ENCODE measurements around the gene SLC46A2. TPM values are rescaled to one million over a fixed set of nuclear protein-coding genes. Genes with fewer than 3 reads are reported as not detected.

The SLC46A2 gene
- total and polyA plus RNA-seq, 5 donors from 2014 or later: 0.11 TPM; not detected in 4

GRCh38 chr9:112848316-112849151, 42.1 kb downstream of the SLC46A2 start:
- no peak for ATAC-seq (ENCODE audit: low read depth in 2 of 2)
- Mint-ChIP-seq H3K4me3 (no peak overlapping the region), H3K4me1 (peaks cover 5 to 14% (median 9%) of the 10 kb centered on the region in 4 donors), H3K9me3 (no peaks in the 10 kb centered on the region), H3K36me3 (peaks cover 41% of the 10 kb centered on the region), H3K27ac (no peak overlapping the region), H3K27me3 (no peaks in the 10 kb centered on the region)
- H3K4me1 ChIP-seq (ENCODE audit: control insufficient read depth, insufficient read depth, low read length, poor library complexity, severe bottlenecking): peaks cover 4% of the 10 kb centered on the region
- no peaks in the 10 kb centered on the region for H3K27me3 ChIP-seq (ENCODE audit: control insufficient read depth, insufficient read depth, low read length)
- DNase-seq: no peak
- H3K36me3 ChIP-seq (ENCODE audit: control insufficient read depth, insufficient read depth, low read length): peaks cover 20% of the 10 kb centered on the region
- no peak overlapping the region for H3K27ac ChIP-seq (ENCODE audit: insufficient read depth, low read length, poor library complexity, severe bottlenecking)
- no peak overlapping the region for H3K4me3 ChIP-seq (ENCODE audit: low read depth, low read length)
- no peaks in the 10 kb centered on the region for H3K9me3 ChIP-seq (ENCODE audit: control insufficient read depth in 2 of 2, low read length in 2 of 2)

DNA sequence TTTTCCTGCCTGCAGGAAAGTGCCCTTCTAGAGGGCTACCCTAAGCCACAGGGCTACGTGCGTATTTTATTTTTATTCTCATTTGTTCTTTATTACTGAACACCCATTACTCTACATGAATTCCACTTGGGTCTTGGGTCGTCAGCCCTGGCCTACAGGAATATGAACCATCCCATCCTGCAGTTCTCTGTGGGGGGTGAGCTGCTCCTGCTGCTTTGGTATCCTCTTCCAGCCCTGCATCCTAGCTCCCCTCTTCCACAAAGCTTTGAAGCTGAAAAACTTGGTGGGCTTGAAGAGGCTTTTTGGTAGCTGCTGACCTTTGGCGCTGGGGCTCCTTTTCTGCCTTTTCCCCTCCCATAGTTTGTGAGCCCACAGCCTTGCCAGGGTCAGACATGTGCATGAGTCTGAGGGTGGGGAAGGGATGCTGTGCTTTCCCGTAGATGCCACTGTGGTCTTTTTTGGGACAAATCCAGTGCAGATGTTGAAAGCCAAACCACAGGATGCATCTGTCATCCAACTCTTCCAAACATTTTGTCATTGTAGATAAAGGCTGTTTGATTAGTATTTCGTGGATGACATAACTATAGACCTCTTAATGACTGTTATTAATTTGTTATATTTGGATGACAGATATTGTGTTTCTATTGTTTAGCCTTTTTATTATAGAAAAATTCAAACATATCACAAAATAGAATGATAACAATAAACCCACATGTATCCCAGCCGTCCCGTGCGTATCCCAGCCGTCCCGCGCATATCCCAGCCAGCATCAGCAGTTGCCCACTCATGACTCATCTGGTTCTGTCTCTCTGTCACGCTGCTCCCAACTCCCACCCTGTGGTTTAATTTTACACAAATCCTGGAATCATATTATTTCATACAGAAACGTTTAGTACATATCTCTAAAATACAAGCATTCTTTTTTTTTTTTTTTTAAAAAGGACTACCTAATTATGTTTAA, 43.9 kb downstream of the SLC46A2 start:
- Mint-ChIP-seq H3K36me3 (peaks cover 32% of the 10 kb centered on the region), H3K27ac (no peak overlapping the region), H3K4me3 (no peak overlapping the region), H3K27me3 (no peaks in the 10 kb centered on the region), H3K9me3 (no peaks in the 10 kb centered on the region), H3K4me1 (peaks cover 5 to 14% (median 13%) of the 10 kb centered on the region in 4 donors)
- Histone ChIP-seq H3K27me3 (ENCODE audit: control insufficient read depth, insufficient read depth, low read length) (no peaks in the 10 kb centered on the region), H3K27ac (ENCODE audit: insufficient read depth, low read length, poor library complexity, severe bottlenecking) (no peak overlapping the region), H3K9me3 (ENCODE audit: control insufficient read depth in 2 of 2, low read length in 2 of 2) (no peaks in the 10 kb centered on the region), H3K4me3 (ENCODE audit: low read depth, low read length) (no peak overlapping the region), H3K4me1 (ENCODE audit: control insufficient read depth, insufficient read depth, low read length, poor library complexity, severe bottlenecking) (peaks cover 4% of the 10 kb centered on the region), H3K36me3 (ENCODE audit: control insufficient read depth, insufficient read depth, low read length) (peaks cover 12% of the 10 kb centered on the region)
- ATAC-seq (ENCODE audit: low read depth in 2 of 2) (no peak), DNase-seq (no peak)

GRCh38 chr9:112844771-112845542, 45.7 kb downstream of the SLC46A2 start:
- Histone ChIP-seq H3K36me3 (ENCODE audit: control insufficient read depth, insufficient read depth, low read length) (peaks cover under 1% of the 10 kb centered on the region), H3K4me3 (ENCODE audit: low read depth, low read length) (peak overlapping the region; percentile 42), H3K27me3 (ENCODE audit: control insufficient read depth, insufficient read depth, low read length) (no peaks in the 10 kb centered on the region), H3K4me1 (ENCODE audit: control insufficient read depth, insufficient read depth, low read length, poor library complexity, severe bottlenecking) (peaks cover 4% of the 10 kb centered on the region), H3K27ac (ENCODE audit: insufficient read depth, low read length, poor library complexity, severe bottlenecking) (no peak overlapping the region), H3K9me3 (ENCODE audit: control insufficient read depth in 2 of 2, low read length in 2 of 2) (no peaks in the 10 kb centered on the region)
- ATAC-seq (ENCODE audit: low read depth in 2 of 2) (peak; percentile 47 to 65), DNase-seq (peak; percentile 51 to 68 (median 56))
- Mint-ChIP-seq H3K27ac (no peak overlapping the region), H3K4me1 (peaks cover 5 to 14% (median 11%) of the 10 kb centered on the region in 4 donors), H3K27me3 (no peaks in the 10 kb centered on the region), H3K36me3 (peaks cover 22% of the 10 kb centered on the region), H3K4me3 (peak overlapping the region in 1 of 4 donors; percentile 16), H3K9me3 (no peaks in the 10 kb centered on the region)

DNA sequence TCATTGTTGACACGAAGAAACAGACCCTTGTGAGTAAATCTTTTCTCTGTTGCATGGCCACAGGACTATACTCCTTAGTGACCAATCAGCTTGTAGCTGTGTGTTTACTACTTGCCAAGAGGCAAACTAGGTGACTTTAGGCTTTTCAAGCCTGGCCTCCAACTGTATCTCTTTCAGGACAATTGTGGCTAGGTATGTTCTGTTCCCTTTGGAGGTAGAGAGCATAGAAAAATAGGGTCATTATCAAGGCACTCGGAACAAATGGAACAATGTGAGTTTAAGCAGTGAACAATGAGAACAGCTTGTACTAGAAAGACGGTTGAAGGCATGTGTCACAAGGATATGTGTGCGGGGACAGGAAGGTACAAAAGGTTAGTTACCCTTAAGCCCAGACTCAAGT, 48.1 kb downstream of the SLC46A2 start:
- Histone ChIP-seq H3K36me3 (ENCODE audit: control insufficient read depth, insufficient read depth, low read length) (peaks cover 18% of the 10 kb centered on the region), H3K4me3 (ENCODE audit: low read depth, low read length) (no peak overlapping the region), H3K27ac (ENCODE audit: insufficient read depth, low read length, poor library complexity, severe bottlenecking) (no peak overlapping the region), H3K4me1 (ENCODE audit: control insufficient read depth, insufficient read depth, low read length, poor library complexity, severe bottlenecking) (peaks cover 4% of the 10 kb centered on the region), H3K27me3 (ENCODE audit: control insufficient read depth, insufficient read depth, low read length) (no peaks in the 10 kb centered on the region), H3K9me3 (ENCODE audit: control insufficient read depth in 2 of 2, low read length in 2 of 2) (no peaks in the 10 kb centered on the region)
- ATAC-seq (ENCODE audit: low read depth in 2 of 2) (no peak), DNase-seq (no peak)
- Mint-ChIP-seq H3K4me1 (peaks cover 5 to 14% (median 9%) of the 10 kb centered on the region in 4 donors), H3K36me3 (peaks cover 36% of the 10 kb centered on the region), H3K27ac (peak overlapping the region in 1 of 3 donors; percentile 19), H3K4me3 (no peak overlapping the region), H3K9me3 (no peaks in the 10 kb centered on the region), H3K27me3 (no peaks in the 10 kb centered on the region)

DNA sequence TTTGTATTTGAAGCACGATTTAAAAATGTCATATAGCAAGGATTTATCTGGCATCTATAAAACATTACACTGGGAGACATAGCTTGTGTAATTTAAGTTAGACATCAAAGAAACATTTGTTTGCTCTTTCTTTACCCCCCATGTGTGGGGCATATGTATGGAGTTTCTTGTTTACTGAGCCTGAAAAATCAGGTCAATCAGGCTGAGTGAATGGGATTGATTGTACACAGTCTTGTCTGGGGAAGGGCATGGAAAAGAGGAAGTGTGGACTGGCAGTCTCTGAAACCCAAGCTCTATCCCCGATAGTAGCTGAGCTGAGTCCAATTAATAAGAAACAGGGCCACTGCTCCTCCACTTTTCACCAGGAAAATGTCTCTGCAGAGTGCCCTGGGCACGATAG, 49.4 kb downstream of the SLC46A2 start:
- no peak for ATAC-seq (ENCODE audit: low read depth in 2 of 2)
- Mint-ChIP-seq H3K36me3 (peaks cover 40% of the 10 kb centered on the region), H3K27ac (no peak overlapping the region), H3K27me3 (no peaks in the 10 kb centered on the region), H3K4me1 (peaks cover 5 to 14% (median 9%) of the 10 kb centered on the region in 4 donors), H3K4me3 (no peak overlapping the region), H3K9me3 (no peaks in the 10 kb centered on the region)
- Histone ChIP-seq H3K36me3 (ENCODE audit: control insufficient read depth, insufficient read depth, low read length) (peaks cover 26% of the 10 kb centered on the region), H3K4me3 (ENCODE audit: low read depth, low read length) (no peak overlapping the region), H3K4me1 (ENCODE audit: control insufficient read depth, insufficient read depth, low read length, poor library complexity, severe bottlenecking) (peaks cover 4% of the 10 kb centered on the region), H3K27ac (ENCODE audit: insufficient read depth, low read length, poor library complexity, severe bottlenecking) (no peak overlapping the region), H3K9me3 (ENCODE audit: control insufficient read depth in 2 of 2, low read length in 2 of 2) (no peaks in the 10 kb centered on the region), H3K27me3 (ENCODE audit: control insufficient read depth, insufficient read depth, low read length) (no peaks in the 10 kb centered on the region)
- no peak for DNase-seq

GRCh38 chr9:112839331-112839730, 51.3 kb downstream of the SLC46A2 start:
- Mint-ChIP-seq H3K36me3 (peaks cover 41% of the 10 kb centered on the region), H3K9me3 (no peaks in the 10 kb centered on the region), H3K4me1 (peaks cover 2 to 11% (median 5%) of the 10 kb centered on the region in 4 donors), H3K4me3 (peak overlapping the region in 1 of 4 donors; percentile 34), H3K27me3 (no peaks in the 10 kb centered on the region), H3K27ac (peak overlapping the region in 1 of 3 donors; percentile 26)
- H3K9me3 ChIP-seq (ENCODE audit: control insufficient read depth in 2 of 2, low read length in 2 of 2): no peaks in the 10 kb centered on the region
- H3K36me3 ChIP-seq (ENCODE audit: control insufficient read depth, insufficient read depth, low read length): peaks cover 28% of the 10 kb centered on the region
- DNase-seq: no peak
- ATAC-seq (ENCODE audit: low read depth in 2 of 2): no peak
- no peak overlapping the region for H3K27ac ChIP-seq (ENCODE audit: insufficient read depth, low read length, poor library complexity, severe bottlenecking)
- no peaks in the 10 kb centered on the region for H3K4me1 ChIP-seq (ENCODE audit: control insufficient read depth, insufficient read depth, low read length, poor library complexity, severe bottlenecking)
- no peaks in the 10 kb centered on the region for H3K27me3 ChIP-seq (ENCODE audit: control insufficient read depth, insufficient read depth, low read length)
- H3K4me3 ChIP-seq (ENCODE audit: low read depth, low read length): no peak overlapping the region

DNA sequence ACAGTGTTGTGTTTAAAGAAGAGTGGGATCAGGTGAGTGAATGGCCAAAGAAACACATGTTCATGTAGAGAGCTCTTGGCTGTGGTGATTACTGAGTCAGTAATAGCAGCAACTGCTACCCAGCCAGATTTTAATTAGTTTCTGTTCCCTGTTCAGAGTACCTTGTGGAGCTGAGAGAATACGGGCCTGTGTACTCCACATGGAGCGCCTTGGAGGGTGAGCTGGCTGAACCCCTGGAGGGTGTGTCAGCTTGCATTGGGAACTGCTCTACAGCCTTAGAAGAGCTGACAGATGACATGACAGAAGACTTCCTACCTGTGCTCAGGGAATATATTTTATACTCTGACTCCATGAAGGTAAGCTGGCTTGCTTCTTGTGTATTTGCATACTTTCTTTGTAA, 52.3 kb downstream of the SLC46A2 start:
- Mint-ChIP-seq H3K4me3 (no peak overlapping the region), H3K4me1 (peaks cover 0 to 5% (median 2%) of the 10 kb centered on the region in 4 donors), H3K36me3 (peaks cover 46% of the 10 kb centered on the region), H3K9me3 (no peaks in the 10 kb centered on the region), H3K27me3 (no peaks in the 10 kb centered on the region), H3K27ac (peak overlapping the region in 1 of 3 donors; percentile 7)
- no peak overlapping the region for H3K4me3 ChIP-seq (ENCODE audit: low read depth, low read length)
- peaks cover 28% of the 10 kb centered on the region for H3K36me3 ChIP-seq (ENCODE audit: control insufficient read depth, insufficient read depth, low read length)
- H3K9me3 ChIP-seq (ENCODE audit: control insufficient read depth in 2 of 2, low read length in 2 of 2): no peaks in the 10 kb centered on the region
- no peak for DNase-seq
- no peak for ATAC-seq (ENCODE audit: low read depth in 2 of 2)
- no peaks in the 10 kb centered on the region for H3K27me3 ChIP-seq (ENCODE audit: control insufficient read depth, insufficient read depth, low read length)
- H3K4me1 ChIP-seq (ENCODE audit: control insufficient read depth, insufficient read depth, low read length, poor library complexity, severe bottlenecking): no peaks in the 10 kb centered on the region
- H3K27ac ChIP-seq (ENCODE audit: insufficient read depth, low read length, poor library complexity, severe bottlenecking): no peak overlapping the region
